ENCODE measurements around the gene PSTPIP2. TPM values are rescaled to one million over a fixed set of nuclear protein-coding genes. Genes with fewer than 3 reads are reported as not detected.

The PSTPIP2 gene
- total and polyA plus RNA-seq, 10 donors = 18.3 to 153 (median 117) TPM

- intact Hi-C loops (cut with DNase I; ENCODE audit: low total_unique reads) = loop anchor here (10.0 kb wide), 2 partner anchors 95 to 405 kb away; no protein-coding TSS in a partner anchor
- peaks cover 12 to 87% (median 56%) of the 10 kb centered on the region in 6 donors for H3K4me1 ChIP-seq
Measured at GRCh38 chr18:46070232-46070631, 1.8 kb downstream of the PSTPIP2 start.

GRCh38 chr18:46069524-46069923, 2.5 kb downstream of the PSTPIP2 start:
- WGBS, 5 donors = 61 to 68% (median 62%) methylated on average over 4 of the region's 4 CpGs
- Histone ChIP-seq H3K4me3 (peak overlapping the region in 5 of 8 donors; percentile 73 to 92 (median 78)), H3K27me3 (replicated peaks in 1 of 7) (peaks cover 0 to 20% (median 0%) of the 10 kb centered on the region in 7 donors), H3K36me3 (peaks cover 0 to 23% (median 0%) of the 10 kb centered on the region in 6 donors), H3K27ac (peak overlapping the region; percentile 31 to 97 (median 92)), H3K4me1 (peaks cover 12 to 94% (median 56%) of the 10 kb centered on the region in 6 donors), H3K9me3 (no peaks in the 10 kb centered on the region)
- no peak for DNase-seq
- no peak for TF ChIP-seq POLR2AphosphoS5 (IDR thresholded peaks at IDR 0.05)
- TF ChIP-seq, protein P1, sequence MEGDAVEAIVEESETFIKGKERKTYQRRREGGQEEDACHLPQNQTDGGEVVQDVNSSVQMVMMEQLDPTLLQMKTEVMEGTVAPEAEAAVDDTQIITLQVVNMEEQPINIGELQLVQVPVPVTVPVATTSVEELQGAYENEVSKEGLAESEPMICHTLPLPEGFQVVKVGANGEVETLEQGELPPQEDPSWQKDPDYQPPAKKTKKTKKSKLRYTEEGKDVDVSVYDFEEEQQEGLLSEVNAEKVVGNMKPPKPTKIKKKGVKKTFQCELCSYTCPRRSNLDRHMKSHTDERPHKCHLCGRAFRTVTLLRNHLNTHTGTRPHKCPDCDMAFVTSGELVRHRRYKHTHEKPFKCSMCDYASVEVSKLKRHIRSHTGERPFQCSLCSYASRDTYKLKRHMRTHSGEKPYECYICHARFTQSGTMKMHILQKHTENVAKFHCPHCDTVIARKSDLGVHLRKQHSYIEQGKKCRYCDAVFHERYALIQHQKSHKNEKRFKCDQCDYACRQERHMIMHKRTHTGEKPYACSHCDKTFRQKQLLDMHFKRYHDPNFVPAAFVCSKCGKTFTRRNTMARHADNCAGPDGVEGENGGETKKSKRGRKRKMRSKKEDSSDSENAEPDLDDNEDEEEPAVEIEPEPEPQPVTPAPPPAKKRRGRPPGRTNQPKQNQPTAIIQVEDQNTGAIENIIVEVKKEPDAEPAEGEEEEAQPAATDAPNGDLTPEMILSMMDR (IDR thresholded peaks at IDR 0.05 in 8 of 11, conservative IDR thresholded peaks at IDR 0.05 in 3 of 11) = no peak
- no peak for TF ChIP-seq POLR2A (IDR thresholded peaks at IDR 0.05)
- intact Hi-C loops (cut with DNase I; ENCODE audit: low total_unique reads) = no loop called here

More at GRCh38 chr18:46070232-46070631, 1.8 kb downstream of the PSTPIP2 start:
- peaks cover 0 to 20% (median 0%) of the 10 kb centered on the region in 6 donors for H3K36me3 ChIP-seq
- peak overlapping the region in 7 of 8 donors; percentile 22 to 92 (median 75) for H3K4me3 ChIP-seq
- peak in 1 of 3 donors; percentile 60 for TF ChIP-seq POLR2AphosphoS5 (IDR thresholded peaks at IDR 0.05)
- TF ChIP-seq, protein P1 (IDR thresholded peaks at IDR 0.05 in 8 of 11, conservative IDR thresholded peaks at IDR 0.05 in 3 of 11) = no peak
- WGBS, 5 donors = 56 to 70% (median 64%) methylated on average over 6 of the region's 6 CpGs
- DNase-seq = no peak
- no peaks in the 10 kb centered on the region for H3K9me3 ChIP-seq
- peaks cover 0 to 20% (median 0%) of the 10 kb centered on the region in 7 donors for H3K27me3 ChIP-seq (replicated peaks in 1 of 7)
- H3K27ac ChIP-seq = peak overlapping the region; percentile 80 to 97 (median 92)

GRCh38 chr18:46068763-46069162, 3.3 kb downstream of the PSTPIP2 start:
- TF ChIP-seq POLR2A (IDR thresholded peaks at IDR 0.05) (no peak), POLR2AphosphoS5 (IDR thresholded peaks at IDR 0.05) (peak in 1 of 3 donors; percentile 76)
- WGBS, 5 donors = 24 to 48% (median 41%) methylated on average over 1 of the region's 1 CpG
- no peak for DNase-seq
- peaks cover 12 to 98% (median 54%) of the 10 kb centered on the region in 6 donors for H3K4me1 ChIP-seq
- H3K27me3 ChIP-seq (replicated peaks in 1 of 7) = peaks cover 0 to 20% (median 0%) of the 10 kb centered on the region in 7 donors
- no peaks in the 10 kb centered on the region for H3K9me3 ChIP-seq
- H3K27ac ChIP-seq = peak overlapping the region; percentile 31 to 97 (median 92)
- intact Hi-C loops (cut with DNase I; ENCODE audit: low total_unique reads) = no loop called here
- H3K4me3 ChIP-seq = peak overlapping the region in 2 of 8 donors; percentile 84 to 92
- H3K36me3 ChIP-seq = peaks cover 0 to 23% (median 0%) of the 10 kb centered on the region in 6 donors

DNA sequence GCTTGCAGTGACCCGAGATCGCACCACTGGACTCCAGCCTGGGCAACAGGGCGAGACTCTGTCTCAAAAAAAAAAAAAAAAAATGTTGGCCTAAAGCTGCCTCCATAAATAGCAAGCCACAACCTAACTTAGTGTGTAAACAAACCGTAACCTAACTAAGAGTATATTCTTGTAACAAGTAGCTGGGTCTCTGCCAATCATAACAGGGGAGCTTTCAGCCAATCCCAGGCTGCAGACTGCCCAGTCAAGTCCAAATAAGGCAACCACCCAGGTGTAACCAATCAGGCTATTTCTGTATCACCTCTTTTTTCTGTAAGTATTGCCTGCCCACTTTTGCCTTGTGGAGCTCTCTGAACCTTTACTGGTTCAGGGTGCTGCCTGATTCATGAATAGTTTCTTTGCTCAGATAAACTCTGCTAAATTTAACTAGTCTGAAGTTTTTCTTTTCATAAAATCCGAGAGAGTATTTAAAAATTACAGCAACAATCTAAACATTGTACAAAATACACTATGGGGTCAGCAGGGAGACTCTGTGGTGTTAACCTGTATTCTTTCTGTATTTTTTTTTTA, 4.5 kb downstream of the PSTPIP2 start:
- peaks cover 10 to 97% (median 48%) of the 10 kb centered on the region in 6 donors for H3K4me1 ChIP-seq
- 78 to 87% (median 79%) methylated on average over 5 of the region's 5 CpGs for WGBS, 5 donors
- DNase-seq = no peak
- peak overlapping the region in 7 of 8 donors; percentile 89 to 97 (median 93) for H3K27ac ChIP-seq
- H3K27me3 ChIP-seq (replicated peaks in 1 of 7) = peaks cover 0 to 16% (median 0%) of the 10 kb centered on the region in 7 donors
- no peak for TF ChIP-seq POLR2AphosphoS5 (IDR thresholded peaks at IDR 0.05)
- TF ChIP-seq, protein P1 (IDR thresholded peaks at IDR 0.05 in 8 of 11, conservative IDR thresholded peaks at IDR 0.05 in 3 of 11) = no peak
- H3K36me3 ChIP-seq = peaks cover 0 to 23% (median 0%) of the 10 kb centered on the region in 6 donors
- H3K9me3 ChIP-seq = no peaks in the 10 kb centered on the region
- H3K4me3 ChIP-seq = no peak overlapping the region
- intact Hi-C loops (cut with DNase I; ENCODE audit: low total_unique reads) = no loop called here

All from spleen (tissue), 11 donors.